Hypothalamus (tissue), 51 donors: Measurements from ENCODE around the gene ACSBG1.
A peak's percentile ranks its signal among the peaks of the same experiment; 100 is the strongest.

Source experiments
- DNase-seq, 51 donors: peaks; one replicate each; lab custom pipeline; 2025; lab: John Stamatoyannopoulos, UW

The ACSBG1 gene

DNA sequence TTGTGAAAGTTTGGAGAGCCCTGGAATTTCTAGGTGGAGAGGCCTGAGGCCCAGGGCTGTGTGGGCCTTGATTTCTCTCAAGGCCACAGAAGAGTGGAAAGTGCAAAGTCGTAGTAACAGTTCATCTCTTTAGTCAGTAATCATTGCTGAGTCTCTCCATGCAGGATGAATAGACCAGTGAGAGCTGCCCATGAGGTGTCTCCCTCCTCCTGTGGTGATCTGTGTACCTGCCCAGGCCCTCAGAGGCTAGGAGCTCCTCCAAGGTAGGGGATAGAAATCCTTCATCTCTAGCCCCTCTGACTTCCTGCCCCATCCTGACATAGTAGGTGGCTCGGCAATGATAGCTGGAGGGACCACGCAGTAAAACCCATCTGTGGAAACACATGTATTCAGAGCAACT is 92.0 kb downstream of the ACSBG1 start:
- no peak for DNase-seq

DNA sequence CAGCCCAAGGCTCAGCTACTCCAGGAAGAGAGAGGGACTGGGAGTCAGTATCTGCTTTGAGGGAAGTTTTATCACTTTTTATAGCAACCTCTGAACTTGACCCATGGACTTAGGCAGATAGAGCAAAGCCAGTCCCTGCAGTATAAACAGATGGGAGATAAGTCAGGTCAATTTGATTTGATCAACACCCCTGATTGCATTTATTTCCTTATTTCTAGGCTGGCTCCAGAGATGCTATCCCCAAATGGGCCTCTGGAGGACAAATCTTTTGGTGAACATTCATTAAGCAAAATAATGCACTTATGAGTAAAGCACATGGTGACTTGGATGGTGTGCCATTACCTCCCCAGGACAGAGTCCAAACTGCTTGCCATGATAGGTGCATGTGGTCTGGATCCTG is 94.1 kb downstream of the ACSBG1 start:
- DNase-seq: no peak

DNA sequence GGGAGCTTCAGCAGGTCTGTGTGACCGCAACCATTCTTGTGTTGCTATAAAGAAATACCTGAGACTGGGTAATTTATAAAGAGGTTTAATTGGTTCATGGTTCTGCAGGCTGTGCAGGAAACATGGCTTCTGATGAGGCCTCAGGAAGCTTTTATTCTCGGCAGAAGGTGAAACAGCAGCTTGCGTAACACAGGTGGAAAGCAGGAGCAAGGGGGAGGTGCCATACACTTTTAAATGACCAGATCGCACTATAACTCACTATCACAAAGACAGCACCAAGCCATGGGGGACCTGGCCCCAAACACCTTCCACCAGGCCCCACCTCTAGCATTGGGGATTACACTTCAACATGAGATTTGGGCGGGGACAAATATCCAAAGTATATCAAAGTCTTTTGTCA is 94.8 kb downstream of the ACSBG1 start:
- no peak for DNase-seq

DNA sequence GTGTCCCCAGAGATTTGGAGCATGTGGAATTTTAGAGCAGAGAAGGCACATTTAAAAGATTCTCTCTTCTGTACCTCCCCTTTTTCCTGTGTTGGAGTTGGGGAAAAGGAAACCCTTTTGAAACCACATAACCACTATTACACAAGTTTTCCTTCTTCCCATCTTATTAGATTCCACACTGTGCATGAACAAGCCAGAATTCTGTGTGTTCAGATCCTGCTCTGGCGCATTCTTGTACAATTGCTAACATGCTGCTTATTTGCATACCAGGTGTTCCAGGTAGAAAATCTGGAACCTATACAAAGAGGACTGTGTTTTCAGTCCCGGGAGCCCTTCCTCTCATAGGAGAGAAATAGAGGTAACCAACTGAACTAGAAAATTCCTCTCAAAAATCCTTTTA is 100.6 kb downstream of the ACSBG1 start:
- DNase-seq: no peak

DNA sequence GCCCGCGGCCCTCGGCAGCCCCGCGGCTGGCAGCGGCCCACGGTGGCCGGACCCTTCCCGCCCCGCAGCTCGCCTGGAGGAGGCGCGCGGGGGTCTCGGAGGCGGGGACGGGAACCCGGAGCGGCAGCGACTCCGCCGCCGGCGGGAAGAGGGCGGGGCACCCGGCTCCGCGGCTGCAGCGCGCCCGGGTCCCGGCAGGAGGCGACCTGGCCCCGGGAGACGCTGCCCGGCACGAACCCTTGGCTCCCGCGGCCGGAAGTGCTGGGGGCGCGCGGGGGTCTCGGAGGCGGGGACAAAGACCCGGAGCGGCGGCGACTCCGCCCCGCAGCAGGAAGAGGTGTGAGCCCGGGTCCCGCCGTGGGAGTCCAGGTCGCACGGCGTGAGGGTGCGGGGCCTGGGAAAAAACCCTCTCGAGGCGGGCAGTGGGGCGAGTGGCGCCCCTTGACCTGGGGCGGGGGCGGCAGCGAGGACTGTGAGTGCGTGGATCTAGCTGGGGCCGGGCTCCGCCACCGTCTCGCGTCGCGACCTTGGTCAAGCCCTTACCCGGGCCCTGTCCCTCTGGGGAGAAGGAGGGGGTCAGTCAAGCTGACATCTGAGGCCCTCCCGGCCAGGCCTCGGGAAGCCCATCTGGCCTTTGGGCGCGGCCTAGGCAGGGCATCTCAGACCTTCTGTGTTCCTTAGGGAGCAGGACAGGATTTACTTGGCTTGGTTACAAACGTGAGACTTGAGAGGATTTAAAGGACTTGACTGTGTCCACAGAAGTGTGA is 102.9 kb downstream of the ACSBG1 start, which contains the start of gene CIB2:
CIB2 (minus strand) TSS at position 151 of the 767 bp plus-strand sequence. CDS start 230 bp downstream, outside the sequence.
- DNase-seq: peak in 39 of 51 donors; percentile 13 to 76 (median 48)

DNA sequence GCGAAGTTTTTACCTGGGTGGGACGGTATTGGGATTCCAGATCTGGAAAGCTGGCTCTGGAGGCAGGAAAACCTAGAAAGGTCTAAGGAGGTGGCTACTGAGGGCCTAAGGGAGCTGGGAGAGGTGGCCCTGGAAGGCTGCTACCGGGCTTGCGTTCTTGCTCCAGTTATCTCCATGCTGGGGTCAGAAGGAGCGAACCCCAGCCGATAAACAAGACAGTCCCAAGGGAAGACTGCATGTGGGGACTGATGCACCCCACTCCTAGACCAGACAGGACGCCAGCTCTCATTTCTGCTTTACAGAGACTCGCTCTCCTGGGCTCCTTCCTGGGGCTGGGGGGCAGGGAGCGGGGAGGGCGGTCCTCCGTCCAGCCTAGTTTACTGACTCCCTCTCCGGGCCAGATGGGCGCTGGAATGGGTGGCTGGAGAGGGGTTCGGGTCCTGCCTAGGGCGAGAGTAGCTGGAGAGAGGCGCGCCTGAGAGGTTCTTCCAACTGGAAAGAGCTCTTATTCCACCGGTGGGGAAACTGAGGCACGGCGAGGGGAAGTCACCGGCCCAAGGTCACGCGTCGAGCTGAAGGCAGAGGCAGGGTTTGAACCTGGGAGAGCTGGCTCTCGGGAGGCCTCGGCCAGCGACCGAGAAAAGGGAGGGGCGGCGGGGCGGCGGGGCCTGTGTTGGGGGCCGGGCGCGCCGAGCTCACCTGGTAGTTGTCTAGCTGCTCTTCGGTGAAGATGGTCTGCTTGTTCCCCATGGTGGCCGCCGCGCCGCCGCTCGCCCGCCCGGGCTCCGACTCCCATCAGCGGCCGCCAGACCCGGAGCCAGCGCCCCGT is 103.7 kb downstream of the ACSBG1 start:
- peak in 2 of 51 donors; percentile 44 to 67 for DNase-seq

DNA sequence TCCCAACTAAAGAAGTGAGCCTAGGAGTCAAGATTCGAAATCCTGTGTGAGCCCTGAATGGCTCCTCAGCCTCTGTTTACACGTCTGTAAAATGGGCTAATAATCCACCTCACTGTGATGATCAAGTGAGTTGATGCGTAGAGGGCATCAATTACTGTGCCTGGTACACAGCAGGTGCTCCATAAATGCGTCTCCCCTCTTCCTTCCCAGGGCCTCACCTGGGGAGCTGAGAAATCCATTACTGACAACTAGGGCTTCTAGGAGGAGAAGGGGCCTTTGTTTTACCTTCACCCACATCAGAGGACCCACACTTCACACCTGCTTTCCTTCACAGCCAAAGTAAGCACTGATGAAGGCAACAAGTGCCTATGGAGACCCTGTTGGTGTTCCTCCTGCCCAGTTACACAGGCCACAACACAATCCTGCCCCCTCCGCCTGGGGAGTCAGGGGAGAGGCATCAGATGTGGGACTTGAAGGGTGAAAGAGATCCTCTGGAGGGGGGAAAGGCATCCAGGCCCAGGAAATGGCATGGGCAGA is 104.5 kb downstream of the ACSBG1 start:
- no peak for DNase-seq

DNA sequence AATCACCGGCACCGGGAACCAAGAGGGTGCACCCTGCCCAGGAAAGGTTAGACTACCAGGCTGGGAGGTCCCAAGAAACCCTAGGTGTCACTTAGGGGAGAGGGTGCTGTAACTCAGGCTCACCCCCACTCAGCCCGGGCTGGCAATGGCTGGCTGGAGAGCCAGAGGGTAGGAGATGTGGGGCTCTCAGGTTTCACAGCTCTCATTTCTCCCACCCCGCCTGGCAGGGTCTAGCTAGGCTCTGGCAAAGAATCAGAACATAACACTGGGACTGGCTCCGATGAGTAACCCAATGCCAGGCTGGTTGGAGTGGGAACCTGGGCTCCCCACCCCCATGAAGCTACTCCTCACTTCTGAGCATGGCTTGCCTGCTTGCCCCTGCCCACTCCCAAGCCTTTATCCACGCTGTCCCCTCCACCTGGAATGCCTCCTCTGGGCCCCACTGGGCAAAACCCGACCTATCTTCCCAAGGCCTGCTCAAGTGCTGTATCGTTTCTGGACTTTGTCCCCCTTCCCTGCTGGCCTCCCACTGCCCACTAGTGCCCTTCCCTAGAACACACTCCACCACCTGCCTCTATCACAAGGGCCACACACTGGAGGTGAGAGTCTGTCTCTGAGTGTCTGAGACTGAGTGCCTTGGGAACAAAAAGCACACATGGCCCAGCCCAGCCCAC is 105.2 kb downstream of the ACSBG1 start:
- peak in 7 of 51 donors; percentile 7 to 29 (median 16) for DNase-seq

DNA sequence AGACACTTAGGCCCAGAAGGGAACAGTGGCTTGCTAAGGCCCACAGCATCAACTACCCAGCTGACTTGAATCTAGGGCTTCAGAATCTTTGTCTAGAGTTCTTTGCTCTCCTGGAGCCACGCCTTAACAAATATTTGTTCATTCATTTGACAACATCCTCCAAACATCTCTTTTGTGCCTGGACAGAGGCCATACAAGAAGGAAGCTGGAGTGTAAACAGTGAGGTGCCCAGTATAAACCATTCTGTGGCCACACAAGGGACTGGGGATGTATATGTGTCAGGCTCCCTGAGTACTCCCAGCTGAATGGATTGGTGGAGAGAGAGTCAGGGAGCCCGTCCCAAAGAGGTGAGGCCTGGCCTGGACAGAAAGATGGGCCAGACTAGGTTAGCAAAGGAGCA is 106.5 kb downstream of the ACSBG1 start:
- DNase-seq: no peak

DNA sequence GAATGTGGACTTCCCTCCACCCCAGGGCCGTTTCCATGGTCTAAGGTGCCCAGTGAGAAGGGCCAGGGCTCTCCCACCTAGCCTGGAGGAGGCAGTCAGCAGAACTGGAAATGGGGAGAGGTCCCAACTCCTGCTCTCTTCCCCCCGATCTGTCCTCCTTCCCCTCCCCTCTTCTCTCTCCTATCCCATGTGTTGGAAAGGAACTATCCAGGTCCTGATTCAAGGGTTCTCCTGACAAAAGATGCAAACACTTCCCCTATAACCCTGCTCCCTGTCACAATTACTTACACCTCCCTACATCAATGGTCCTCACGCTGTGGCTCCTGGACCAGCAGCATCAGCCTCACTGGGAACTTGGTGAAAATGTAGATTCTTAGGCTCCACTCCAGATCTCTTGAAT is 109.1 kb downstream of the ACSBG1 start:
- DNase-seq: no peak

DNA sequence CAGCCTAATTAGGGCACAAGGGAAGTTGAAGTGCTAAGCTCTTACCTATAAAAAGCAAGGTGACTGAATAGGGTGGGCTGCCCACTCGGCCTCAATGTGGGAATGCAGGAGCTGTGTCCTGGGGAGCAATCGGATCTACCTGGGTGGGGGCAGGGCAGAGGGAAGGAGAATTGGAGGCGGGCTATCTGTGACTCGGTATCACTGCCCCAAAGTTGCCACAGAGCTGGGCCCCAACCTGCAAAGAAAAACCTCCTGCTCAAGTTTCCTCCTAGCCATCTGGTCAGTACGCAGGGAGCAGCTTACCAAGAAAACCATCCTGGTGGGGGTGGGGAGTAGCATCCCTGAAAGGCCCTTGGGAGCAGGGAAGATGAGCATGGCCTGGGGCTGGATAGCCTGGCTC is 113.8 kb downstream of the ACSBG1 start:
- no peak for DNase-seq
